Activated T-helper 1 cell treated with anti-CD3 and anti-CD28 coated beads, Interleukin-12 subunit alpha, Interleukin-12 subunit beta, Interleukin-2, Interleukin-4 antibody, amounts not matched to agents 30 ng/mL and 10 ng/mL and 1 ng/mL, durations not matched to agents 14 hours and 24 hours and 36 hours (primary cell): ENCODE data around the gene IGF1R. TPM values are rescaled to one million over a fixed set of nuclear protein-coding genes. Genes with fewer than 3 reads are reported as not detected.
"Not testable (repeated sequence)": the region's sequence is repeated elsewhere in the genome, so short reads cannot be mapped to it uniquely, and the experiment has no call there.

Source experiments
- DNase-seq: peaks from one replicate; pipeline ENCODE4 v3.0.0; 2021; ENCODE audit warnings: low spot score
- H3K27ac Mint-ChIP-seq: one replicate; pipeline ENCODE4 v1.8.0; 2021; ENCODE audit warnings: mild to moderate bottlenecking, mixed read lengths
- H3K27me3 Mint-ChIP-seq: one replicate; pipeline ENCODE4 v1.8.0; 2022; ENCODE audit warnings: mild to moderate bottlenecking, moderate library complexity, mixed read lengths; ENCODE audit not compliant: insufficient read depth
- H3K36me3 Mint-ChIP-seq: one replicate; pipeline ENCODE4 v1.8.0; 2021; ENCODE audit warnings: low read depth, mixed read lengths
- H3K4me1 Mint-ChIP-seq: one replicate; pipeline ENCODE4 v1.8.0; 2021; ENCODE audit warnings: low read depth, mixed read lengths
- H3K4me3 Mint-ChIP-seq: one replicate; pipeline ENCODE4 v1.8.0; 2021; ENCODE audit warnings: mild to moderate bottlenecking, moderate library complexity, mixed read lengths
- H3K9me3 Mint-ChIP-seq: one replicate; pipeline ENCODE4 v1.8.0; 2021; ENCODE audit warnings: mixed read lengths
- intact Hi-C: fragments of 100-400 bp; cut with micrococcal nuclease; formaldehyde crosslinking; loops from one replicate; pipeline ENCODE4 v1.15.1; 2024
- total RNA-seq: library from RNA; stranded (reverse); gene quantifications from 2 replicates; pipeline ENCODE4 v1.2.3, GENCODE V29; 2022

The IGF1R gene
- total RNA-seq, 1 donor from 2014 or later = 38.7 TPM

DNA sequence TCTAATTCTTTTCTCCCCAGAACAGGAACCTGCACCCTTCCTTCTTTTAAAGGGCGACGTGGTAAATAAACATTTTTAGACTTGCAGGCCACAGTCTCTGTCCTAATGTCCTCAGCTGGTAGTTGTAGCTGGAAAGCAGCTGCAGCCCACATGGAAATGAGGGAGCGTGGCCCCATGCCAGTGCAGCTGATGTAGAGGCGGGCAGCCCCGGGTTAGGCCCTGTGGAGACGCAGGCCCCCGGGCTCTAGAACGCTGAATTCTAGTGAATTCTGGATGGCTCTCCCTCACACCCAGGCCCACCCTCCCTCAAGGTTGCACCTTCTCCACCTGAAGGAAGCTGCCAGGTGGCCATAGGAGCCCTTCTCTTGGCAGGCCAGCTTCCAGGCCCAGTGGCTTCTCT, 307.0 kb downstream of the IGF1R start:
- no peak for DNase-seq

GRCh38 chr15:98955961-98956723, 307.8 kb downstream of the IGF1R start:
- H3K9me3 Mint-ChIP-seq = peaks cover 2% of the 10 kb centered on the region
- no peak for DNase-seq
- H3K27ac Mint-ChIP-seq = no peak overlapping the region
- no peak overlapping the region for H3K4me3 Mint-ChIP-seq
- peaks cover 18% of the 10 kb centered on the region for H3K36me3 Mint-ChIP-seq
- no peaks in the 10 kb centered on the region for H3K27me3 Mint-ChIP-seq
- intact Hi-C loops = no loop called here
- peaks cover 20% of the 10 kb centered on the region for H3K4me1 Mint-ChIP-seq

More for the DNA sequence above, 307.0 kb downstream of the IGF1R start:
- Mint-ChIP-seq H3K27me3 (no peaks in the 10 kb centered on the region), H3K36me3 (peaks cover 15% of the 10 kb centered on the region), H3K4me1 (peaks cover 20% of the 10 kb centered on the region), H3K4me3 (no peak overlapping the region), H3K27ac (no peak overlapping the region), H3K9me3 (no peaks in the 10 kb centered on the region)
- intact Hi-C loops = no loop called here

GRCh38 chr15:98956796-98957553, 308.6 kb downstream of the IGF1R start:
- Mint-ChIP-seq H3K9me3 (peaks cover 8% of the 10 kb centered on the region), H3K27me3 (no peaks in the 10 kb centered on the region), H3K36me3 (peaks cover 21% of the 10 kb centered on the region), H3K27ac (no peak overlapping the region), H3K4me1 (peaks cover 18% of the 10 kb centered on the region), H3K4me3 (no peak overlapping the region)
- no peak for DNase-seq
- intact Hi-C loops = no loop called here

- Mint-ChIP-seq H3K36me3 (peaks cover 21% of the 10 kb centered on the region), H3K4me3 (no peak overlapping the region)
Observed at GRCh38 chr15:98957655-98958054, 309.3 kb downstream of the IGF1R start.

DNA sequence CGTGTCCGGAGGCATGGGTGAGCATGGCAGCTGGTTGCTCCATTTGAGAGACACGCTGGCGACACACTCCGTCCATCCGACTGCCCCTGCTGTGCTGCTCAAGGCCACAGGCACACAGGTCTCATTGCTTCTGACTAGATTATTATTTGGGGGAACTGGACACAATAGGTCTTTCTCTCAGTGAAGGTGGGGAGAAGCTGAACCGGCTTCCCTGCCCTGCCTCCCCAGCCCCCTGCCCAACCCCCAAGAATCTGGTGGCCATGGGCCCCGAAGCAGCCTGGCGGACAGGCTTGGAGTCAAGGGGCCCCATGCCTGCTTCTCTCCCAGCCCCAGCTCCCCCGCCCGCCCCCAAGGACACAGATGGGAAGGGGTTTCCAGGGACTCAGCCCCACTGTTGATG, 309.7 kb downstream of the IGF1R start:
- H3K36me3 Mint-ChIP-seq = peaks cover 21% of the 10 kb centered on the region
- no peaks in the 10 kb centered on the region for H3K27me3 Mint-ChIP-seq
- H3K27ac Mint-ChIP-seq = no peak overlapping the region
- no peak for DNase-seq
- intact Hi-C loops = no loop called here
- H3K9me3 Mint-ChIP-seq = peaks cover 15% of the 10 kb centered on the region
- no peak overlapping the region for H3K4me3 Mint-ChIP-seq
- H3K4me1 Mint-ChIP-seq = peaks cover 7% of the 10 kb centered on the region

More at GRCh38 chr15:98957655-98958054, 309.3 kb downstream of the IGF1R start:
- DNase-seq = no peak
- intact Hi-C loops = no loop called here
- Mint-ChIP-seq H3K27ac (no peak overlapping the region), H3K4me1 (peaks cover 12% of the 10 kb centered on the region), H3K9me3 (peaks cover 13% of the 10 kb centered on the region), H3K27me3 (no peaks in the 10 kb centered on the region)

GRCh38 chr15:98958918-98959639, 310.7 kb downstream of the IGF1R start:
- Mint-ChIP-seq H3K27ac (no peak overlapping the region), H3K4me3 (no peak overlapping the region), H3K4me1 (no peaks in the 10 kb centered on the region), H3K36me3 (peaks cover 21% of the 10 kb centered on the region), H3K27me3 (no peaks in the 10 kb centered on the region), H3K9me3 (peaks cover 15% of the 10 kb centered on the region)
- DNase-seq = no peak
- intact Hi-C loops = no loop called here

- H3K4me1 Mint-ChIP-seq = no peaks in the 10 kb centered on the region
- H3K27ac Mint-ChIP-seq = no peak overlapping the region
- no peak for DNase-seq
- H3K4me3 Mint-ChIP-seq = no peak overlapping the region
- intact Hi-C loops = no loop called here
- peaks cover 15% of the 10 kb centered on the region for H3K9me3 Mint-ChIP-seq
- H3K36me3 Mint-ChIP-seq = peaks cover 24% of the 10 kb centered on the region
- no peaks in the 10 kb centered on the region for H3K27me3 Mint-ChIP-seq
Observed at GRCh38 chr15:98959640-98960007, 311.3 kb downstream of the IGF1R start.

- Mint-ChIP-seq H3K36me3 (peaks cover 25% of the 10 kb centered on the region), H3K27me3 (no peaks in the 10 kb centered on the region), H3K9me3 (peaks cover 15% of the 10 kb centered on the region), H3K27ac (no peak overlapping the region), H3K4me3 (no peak overlapping the region), H3K4me1 (no peaks in the 10 kb centered on the region)
- DNase-seq = no peak
- intact Hi-C loops = no loop called here
Observed at GRCh38 chr15:98960555-98961050, 312.3 kb downstream of the IGF1R start.

DNA sequence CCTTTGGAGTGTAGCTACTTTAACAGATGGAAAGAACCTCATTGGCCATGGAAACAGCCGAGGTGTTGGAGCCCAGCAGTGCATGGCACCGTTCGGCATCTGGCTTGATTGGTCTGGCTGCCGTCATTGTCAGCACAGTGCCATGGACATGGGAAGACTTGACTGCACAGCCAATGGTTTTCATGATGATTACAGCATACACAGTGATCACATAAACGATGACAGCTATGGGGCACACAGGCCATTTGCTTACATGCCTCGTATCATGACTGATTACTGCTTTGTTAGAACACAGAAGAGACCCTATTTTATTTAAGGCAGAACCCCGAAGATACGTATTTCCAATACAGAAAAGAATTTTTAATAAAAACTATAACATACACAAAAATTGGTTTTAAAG, 315.1 kb downstream of the IGF1R start:
- no peak overlapping the region for H3K27ac Mint-ChIP-seq
- no peaks in the 10 kb centered on the region for H3K4me1 Mint-ChIP-seq
- H3K9me3 Mint-ChIP-seq = peaks cover 15% of the 10 kb centered on the region
- no peaks in the 10 kb centered on the region for H3K27me3 Mint-ChIP-seq
- H3K4me3 Mint-ChIP-seq = no peak overlapping the region
- intact Hi-C loops = no loop called here
- peaks cover 17% of the 10 kb centered on the region for H3K36me3 Mint-ChIP-seq
- no peak for DNase-seq

GRCh38 chr15:98964466-98965133, 316.3 kb downstream of the IGF1R start:
- peaks cover 15% of the 10 kb centered on the region for H3K9me3 Mint-ChIP-seq
- H3K4me1 Mint-ChIP-seq = no peaks in the 10 kb centered on the region
- intact Hi-C loops = no loop called here
- H3K27me3 Mint-ChIP-seq = no peaks in the 10 kb centered on the region
- H3K4me3 Mint-ChIP-seq = no peak overlapping the region
- DNase-seq = no peak
- H3K36me3 Mint-ChIP-seq = peaks cover 12% of the 10 kb centered on the region
- no peak overlapping the region for H3K27ac Mint-ChIP-seq

GRCh38 chr15:98965134-98965491, 316.8 kb downstream of the IGF1R start:
- H3K27ac Mint-ChIP-seq, H3K4me3 Mint-ChIP-seq, DNase-seq, H3K27me3 Mint-ChIP-seq, intact Hi-C loops, H3K4me1 Mint-ChIP-seq: not testable (repeated sequence)
- H3K9me3 Mint-ChIP-seq = peaks cover 15% of the 10 kb centered on the region
- peaks cover 12% of the 10 kb centered on the region for H3K36me3 Mint-ChIP-seq

- H3K27ac Mint-ChIP-seq = no peak overlapping the region
- peaks cover 12% of the 10 kb centered on the region for H3K36me3 Mint-ChIP-seq
- no peaks in the 10 kb centered on the region for H3K4me1 Mint-ChIP-seq
- DNase-seq = no peak
- H3K4me3 Mint-ChIP-seq = no peak overlapping the region
- H3K27me3 Mint-ChIP-seq = no peaks in the 10 kb centered on the region
- peaks cover 15% of the 10 kb centered on the region for H3K9me3 Mint-ChIP-seq
- intact Hi-C loops = no loop called here
Observed at GRCh38 chr15:98965597-98965996, 317.3 kb downstream of the IGF1R start.
